Stimulated activated effector memory CD8-positive, alpha-beta T cell treated with anti-CD3 and anti-CD28 coated beads, Interleukin-12 subunit alpha, Interleukin-12 subunit beta, amount 100 ng/mL, for 72 hours (primary cell): ENCODE data around the gene MSH2.
"Not testable (repeated sequence)": the region's sequence is repeated elsewhere in the genome, so short reads cannot be mapped to it uniquely, and the experiment has no call there.

Source experiments
- ATAC-seq: fragments of 150-1000 bp; cut with Tn5 transposase; 2 replicates; pipeline ENCODE4 v1.10.0; 2021
- DNase-seq, 2 donors: peaks; one replicate each; pipeline ENCODE4 v3.0.0; 2021 to 2022; ENCODE audit warnings: low spot score in 2 of 2
- H3K27ac Mint-ChIP-seq: one replicate; pipeline ENCODE4 v1.8.0; 2022; ENCODE audit warnings: mild to moderate bottlenecking, mixed read lengths
- H3K36me3 Mint-ChIP-seq: one replicate; pipeline ENCODE4 v1.8.0; 2022; ENCODE audit warnings: mild to moderate bottlenecking, mixed read lengths
- H3K4me1 Mint-ChIP-seq: one replicate; pipeline ENCODE4 v1.8.0; 2022; ENCODE audit warnings: mixed read lengths
- H3K4me3 Mint-ChIP-seq: one replicate; pipeline ENCODE4 v1.8.0; 2022; ENCODE audit warnings: mild to moderate bottlenecking, mixed read lengths
- H3K9me3 Mint-ChIP-seq: one replicate; pipeline ENCODE4 v1.8.0; 2022; ENCODE audit warnings: mixed read lengths

MSH2 gene

DNA sequence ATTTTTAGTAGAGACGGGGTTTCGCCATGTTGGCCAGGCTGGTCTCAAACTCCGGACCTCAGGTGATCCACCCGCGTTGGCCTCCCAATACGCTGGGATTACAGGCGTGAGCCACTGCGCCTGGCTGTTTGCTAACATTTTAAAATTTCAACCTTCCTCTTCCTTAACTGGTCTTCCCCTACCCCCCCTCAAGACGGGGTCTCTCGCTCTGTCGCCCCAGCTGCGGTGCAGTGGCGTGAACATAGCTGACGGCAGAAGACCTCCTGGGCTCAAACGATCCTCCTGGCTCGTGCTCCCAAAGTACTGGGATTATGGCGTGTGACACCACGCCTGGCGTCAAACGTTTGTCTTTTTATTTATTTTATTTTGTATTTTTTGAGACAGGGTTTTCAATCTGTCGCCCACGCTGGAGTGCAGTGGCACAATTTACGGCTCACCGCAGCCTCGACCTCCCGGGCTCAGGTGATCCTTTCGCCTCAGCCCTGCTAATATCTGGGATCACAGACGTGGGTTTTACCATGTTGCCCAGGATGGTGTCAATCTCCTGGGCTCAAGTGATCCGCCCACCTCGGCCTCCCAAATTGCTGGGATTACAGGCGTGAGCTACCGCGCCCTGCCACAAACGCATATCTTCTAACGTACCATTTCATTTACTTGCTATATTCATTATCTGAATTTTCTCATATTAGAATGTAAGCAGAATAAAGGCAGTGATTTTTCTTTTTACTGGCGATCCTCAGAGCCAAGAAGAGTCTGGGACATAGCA is 984 bp upstream of the MSH2 start:
- peak overlapping the region; percentile 97 for H3K4me3 Mint-ChIP-seq
- ATAC-seq, result no peak
- peaks cover 29% of the 10 kb centered on the region for H3K36me3 Mint-ChIP-seq
- DNase-seq, result no peak
- peak overlapping the region; percentile 98 for H3K27ac Mint-ChIP-seq
- peaks cover 29% of the 10 kb centered on the region for H3K4me1 Mint-ChIP-seq
- H3K9me3 Mint-ChIP-seq, result no peaks in the 10 kb centered on the region

DNA sequence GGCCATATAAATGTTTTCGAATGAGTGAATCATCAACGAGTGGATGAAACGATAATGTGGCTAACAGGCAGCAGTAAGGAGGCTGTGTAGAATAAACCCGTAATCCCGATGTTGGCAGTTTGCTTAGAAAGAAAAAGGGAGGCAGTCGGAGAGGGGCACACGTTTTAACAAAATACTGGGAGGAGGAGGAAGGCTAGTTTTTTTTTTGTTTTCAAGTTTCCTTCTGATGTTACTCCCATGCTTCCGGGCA is 476 bp upstream of the MSH2 start:
- ATAC-seq (no peak), DNase-seq (no peak)
- Mint-ChIP-seq H3K4me1 (peaks cover 32% of the 10 kb centered on the region), H3K27ac (peak overlapping the region; percentile 98), H3K4me3 (peak overlapping the region; percentile 97), H3K36me3 (peaks cover 31% of the 10 kb centered on the region), H3K9me3 (no peaks in the 10 kb centered on the region)

DNA sequence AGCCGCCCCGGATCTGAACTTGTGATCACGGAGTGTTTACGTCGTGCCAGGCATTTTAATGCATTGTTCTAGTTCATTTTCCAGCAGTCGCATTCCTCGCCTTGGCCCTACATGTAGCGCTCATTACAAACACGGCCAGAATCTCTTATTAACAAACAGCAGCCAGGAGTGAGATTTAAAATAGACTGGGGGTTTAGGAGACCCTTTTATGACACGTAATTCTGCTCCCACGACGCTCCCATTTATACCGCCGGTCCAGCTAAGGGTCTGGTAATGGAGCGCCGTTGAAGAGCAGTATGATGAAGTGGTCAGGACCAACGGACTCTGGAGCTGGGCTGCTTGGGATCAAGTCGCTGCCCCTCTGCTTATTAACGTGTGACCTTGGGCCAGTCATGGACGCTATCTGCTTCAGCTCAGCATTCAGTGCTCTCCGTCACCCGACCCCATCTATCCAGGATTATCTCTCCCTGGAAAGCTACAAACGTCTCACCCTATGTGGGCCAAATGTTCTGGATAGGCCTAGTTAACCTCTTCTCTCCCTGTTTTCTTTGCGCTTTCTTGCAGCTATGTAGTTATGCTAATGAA is 745 bp downstream of the MSH2 start:
- Mint-ChIP-seq H3K4me3 (peak overlapping the region; percentile 97), H3K4me1 (peaks cover 39% of the 10 kb centered on the region), H3K27ac (peak overlapping the region; percentile 98), H3K36me3 (peaks cover 43% of the 10 kb centered on the region), H3K9me3 (no peaks in the 10 kb centered on the region)
- ATAC-seq (no peak), DNase-seq (no peak)

DNA sequence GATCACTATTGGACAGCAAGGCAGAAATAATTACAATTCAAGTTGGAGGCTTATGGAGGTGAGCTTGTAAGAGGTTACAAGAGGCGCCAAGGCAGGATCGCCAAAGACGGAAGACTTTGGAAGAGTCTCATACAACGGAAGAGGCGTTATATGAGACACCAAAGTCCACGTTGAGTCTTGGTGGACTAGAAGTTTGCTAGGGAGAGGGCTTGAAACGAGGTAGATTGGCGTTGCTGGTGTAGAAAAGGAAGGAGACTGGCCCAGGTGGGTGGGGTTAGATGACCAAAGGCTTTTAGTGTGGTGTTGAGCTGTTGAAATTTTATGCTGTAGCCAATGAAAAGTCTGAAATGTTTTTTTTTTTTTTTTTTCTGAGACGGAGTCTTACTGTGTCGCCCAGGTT is 1.4 kb downstream of the MSH2 start:
- ATAC-seq (no peak), DNase-seq (no peak)
- H3K4me3 Mint-ChIP-seq, result peak overlapping the region; percentile 97
- H3K27ac Mint-ChIP-seq, result peak overlapping the region; percentile 98
- H3K36me3 Mint-ChIP-seq, result peaks cover 49% of the 10 kb centered on the region
- H3K4me1 Mint-ChIP-seq, result peaks cover 39% of the 10 kb centered on the region
- no peaks in the 10 kb centered on the region for H3K9me3 Mint-ChIP-seq

DNA sequence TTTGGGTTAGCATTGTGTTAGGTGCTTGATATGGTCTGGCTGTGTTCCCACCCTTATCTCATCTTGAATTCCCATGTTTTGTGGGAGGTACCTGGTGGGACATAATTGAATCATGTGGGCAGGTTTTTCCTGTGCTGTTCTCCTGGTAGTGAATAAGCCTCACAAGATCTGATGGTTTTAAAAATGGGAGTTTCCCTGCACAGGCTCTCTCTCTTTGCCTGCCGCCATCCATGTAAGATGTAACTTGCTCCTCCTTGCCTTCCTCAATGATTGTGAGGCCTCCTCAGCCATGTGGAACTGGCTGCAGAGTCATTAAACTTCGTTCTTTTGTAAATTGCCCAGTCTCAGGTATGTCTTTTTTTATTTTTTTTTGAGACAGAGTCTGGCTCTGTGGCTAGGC is 2.8 kb downstream of the MSH2 start:
- DNase-seq (no peak), ATAC-seq (no peak)
- Mint-ChIP-seq H3K27ac (no peak overlapping the region), H3K4me3 (no peak overlapping the region), H3K36me3 (peaks cover 61% of the 10 kb centered on the region), H3K9me3 (no peaks in the 10 kb centered on the region), H3K4me1 (peaks cover 39% of the 10 kb centered on the region)

DNA sequence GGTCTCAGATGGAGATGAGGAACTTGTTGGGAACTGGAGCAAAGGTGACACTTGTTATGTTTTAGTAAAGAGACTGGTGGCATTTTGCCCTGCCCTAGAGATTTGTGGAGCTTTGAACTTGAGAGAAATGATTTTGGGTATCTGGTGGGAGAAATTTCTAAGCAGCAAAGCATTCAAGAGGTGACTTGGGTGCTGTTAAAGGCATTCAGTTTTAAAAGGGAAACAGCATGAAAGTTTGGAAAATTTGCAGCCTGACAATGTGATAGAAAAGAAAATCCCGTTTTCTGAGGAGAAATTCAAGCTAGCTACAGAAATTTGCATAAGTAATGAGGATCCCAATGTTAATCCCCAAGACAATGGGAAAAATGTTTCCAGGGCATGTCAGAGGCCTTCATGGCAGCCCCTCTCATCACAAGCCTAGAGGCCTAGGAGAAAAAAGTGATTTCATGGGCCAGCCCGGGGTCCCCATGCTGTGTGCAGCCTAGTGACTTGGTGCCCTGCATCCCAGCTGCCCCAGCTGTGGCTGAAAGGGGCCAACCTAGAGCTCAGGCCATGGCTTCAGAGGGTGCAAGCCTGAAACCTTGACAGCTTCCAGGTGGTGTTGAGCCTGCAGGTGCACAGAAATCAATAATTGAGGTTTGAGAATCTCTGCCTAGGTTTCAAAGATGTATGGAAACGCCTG is 3.8 kb downstream of the MSH2 start:
- H3K27ac Mint-ChIP-seq, H3K9me3 Mint-ChIP-seq, DNase-seq, H3K4me3 Mint-ChIP-seq, ATAC-seq: not testable (repeated sequence)
- H3K4me1 Mint-ChIP-seq, result peaks cover 39% of the 10 kb centered on the region
- peaks cover 72% of the 10 kb centered on the region for H3K36me3 Mint-ChIP-seq

DNA sequence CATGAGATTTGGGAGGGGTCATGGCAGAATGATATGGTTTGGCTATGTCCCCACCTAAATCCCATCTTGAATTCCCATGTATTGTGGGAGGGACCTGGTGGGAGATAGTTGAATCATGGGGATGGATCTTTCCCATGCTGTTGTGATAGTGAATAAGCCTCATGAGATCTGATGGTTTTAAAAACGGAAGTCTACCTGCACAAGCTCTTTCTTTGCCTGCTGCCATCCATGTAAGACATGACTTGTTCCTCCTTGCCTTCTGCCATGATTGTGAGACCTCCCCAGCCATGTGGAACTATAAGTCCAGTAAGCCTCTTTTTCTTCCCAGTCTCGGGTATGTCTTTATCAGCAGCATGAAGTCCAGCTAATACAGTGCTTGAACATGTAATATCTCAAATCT is 5.0 kb downstream of the MSH2 start:
- H3K27ac Mint-ChIP-seq, result not testable (repeated sequence)

DNA sequence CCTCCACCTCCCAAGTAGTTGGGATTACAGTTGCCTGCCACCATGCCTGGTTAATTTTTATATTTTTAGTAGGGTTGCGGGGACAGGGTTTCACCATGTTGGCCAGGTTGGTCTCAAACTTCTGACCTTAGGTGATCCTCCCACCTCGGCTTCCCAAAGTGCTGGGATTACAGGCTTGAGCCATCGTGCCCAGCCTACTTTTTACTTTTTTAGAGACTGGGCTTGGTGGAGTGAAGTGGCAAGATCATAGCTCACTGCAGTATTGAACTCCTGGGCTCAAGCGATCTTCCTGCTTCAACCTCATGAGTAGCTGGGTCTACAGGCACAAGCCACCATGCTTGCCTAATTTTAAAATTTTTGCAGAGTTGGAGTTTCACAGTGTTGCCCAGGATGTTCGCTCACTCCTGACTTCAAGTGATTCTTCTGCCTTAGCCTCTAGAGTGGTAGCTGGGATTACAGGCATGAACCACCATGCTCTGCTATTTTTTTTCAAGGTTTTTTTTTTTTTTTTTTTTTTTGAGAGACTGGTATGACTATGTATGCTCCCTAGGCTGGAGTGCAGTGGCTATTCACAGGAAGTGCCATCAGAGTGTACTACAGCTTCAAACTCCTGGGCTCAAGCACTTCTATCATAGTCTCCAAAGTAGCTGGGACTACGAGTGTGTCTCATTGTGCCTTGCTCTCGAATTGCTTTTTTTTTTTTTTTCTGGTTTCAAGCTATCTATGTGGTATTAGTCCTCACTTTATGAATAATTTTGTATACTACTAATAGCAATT is 11.9 kb downstream of the MSH2 start:
- no peak for DNase-seq
- no peaks in the 10 kb centered on the region for H3K9me3 Mint-ChIP-seq
- ATAC-seq, result no peak
- H3K4me3 Mint-ChIP-seq, result no peak overlapping the region
- peaks cover 100% of the 10 kb centered on the region for H3K36me3 Mint-ChIP-seq
- H3K27ac Mint-ChIP-seq, result no peak overlapping the region
- H3K4me1 Mint-ChIP-seq, result no peaks in the 10 kb centered on the region

More for the DNA sequence above, 5.0 kb downstream of the MSH2 start:
- Mint-ChIP-seq H3K36me3 (peaks cover 78% of the 10 kb centered on the region), H3K4me1 (peaks cover 31% of the 10 kb centered on the region)
- not testable (repeated sequence) for H3K9me3 Mint-ChIP-seq, H3K4me3 Mint-ChIP-seq, ATAC-seq, DNase-seq

DNA sequence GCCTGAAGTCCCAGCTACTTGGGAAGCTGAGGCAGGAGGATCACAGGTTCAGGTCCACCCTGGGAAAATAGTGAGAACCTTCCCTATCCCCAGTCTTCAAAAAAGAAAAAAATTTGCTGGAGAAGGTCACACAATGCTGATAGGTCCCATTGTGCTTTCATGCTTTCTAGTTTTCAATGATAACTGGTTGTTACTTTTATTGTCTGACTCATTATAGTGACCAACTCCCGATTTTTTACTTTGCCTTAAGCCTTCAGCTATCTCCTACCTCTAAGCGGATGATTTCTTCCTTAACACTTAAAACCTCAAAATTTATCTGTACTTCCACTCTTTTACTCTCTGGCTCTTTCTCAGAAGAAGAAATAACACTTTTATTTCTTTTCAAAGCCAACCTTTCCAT is 17.3 kb downstream of the MSH2 start:
- Mint-ChIP-seq H3K4me3 (no peak overlapping the region), H3K27ac (peak overlapping the region; percentile 7), H3K9me3 (no peaks in the 10 kb centered on the region), H3K36me3 (peaks cover 77% of the 10 kb centered on the region), H3K4me1 (no peaks in the 10 kb centered on the region)
- ATAC-seq (no peak), DNase-seq (no peak)

DNA sequence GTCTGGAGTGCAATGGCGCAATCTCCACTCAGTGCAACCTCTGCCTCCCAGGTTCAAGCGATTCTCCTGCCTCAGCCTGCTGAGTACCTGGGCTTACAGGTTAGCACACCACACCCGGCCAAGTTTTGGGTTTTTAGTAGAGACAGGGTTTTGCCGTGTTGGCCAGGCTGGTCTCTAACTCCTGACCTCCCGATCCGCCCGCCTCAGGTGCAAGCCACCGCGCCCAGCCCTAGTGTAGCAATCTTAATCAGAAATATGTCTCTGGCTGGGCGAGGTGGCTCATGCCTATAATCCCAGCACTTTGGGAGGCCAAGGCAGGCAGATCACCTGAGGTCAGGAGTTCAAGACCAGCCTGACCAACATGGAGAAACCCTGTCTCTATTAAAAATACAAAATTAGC is 17.7 kb downstream of the MSH2 start:
- H3K4me1 Mint-ChIP-seq, ATAC-seq, H3K9me3 Mint-ChIP-seq, H3K4me3 Mint-ChIP-seq, DNase-seq: not testable (repeated sequence)
- Mint-ChIP-seq H3K36me3 (peaks cover 77% of the 10 kb centered on the region), H3K27ac (peak overlapping the region; percentile 7)

DNA sequence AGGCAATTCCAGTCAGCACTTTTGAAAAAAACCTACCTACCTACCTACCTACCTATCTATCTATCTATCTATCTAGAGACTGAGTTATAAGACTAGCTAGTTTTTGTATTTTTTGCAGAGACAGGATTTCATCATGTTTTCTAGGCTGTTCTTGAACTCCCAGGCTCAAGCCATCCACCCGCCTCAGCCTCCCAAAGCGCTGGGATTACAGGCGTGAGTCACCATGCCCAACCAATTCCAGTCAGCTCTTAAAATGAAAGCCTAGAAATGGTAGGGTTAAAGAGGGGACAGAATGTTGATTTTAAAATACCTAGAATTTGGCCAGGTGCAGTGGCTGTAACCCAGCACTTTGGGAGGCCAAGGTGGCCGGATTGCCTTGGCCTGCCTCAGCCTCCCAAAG is 19.1 kb downstream of the MSH2 start:
- peaks cover 76% of the 10 kb centered on the region for H3K36me3 Mint-ChIP-seq
- DNase-seq, result no peak
- no peak overlapping the region for H3K4me3 Mint-ChIP-seq
- no peak overlapping the region for H3K27ac Mint-ChIP-seq
- H3K4me1 Mint-ChIP-seq, result no peaks in the 10 kb centered on the region
- no peak for ATAC-seq
- no peaks in the 10 kb centered on the region for H3K9me3 Mint-ChIP-seq

DNA sequence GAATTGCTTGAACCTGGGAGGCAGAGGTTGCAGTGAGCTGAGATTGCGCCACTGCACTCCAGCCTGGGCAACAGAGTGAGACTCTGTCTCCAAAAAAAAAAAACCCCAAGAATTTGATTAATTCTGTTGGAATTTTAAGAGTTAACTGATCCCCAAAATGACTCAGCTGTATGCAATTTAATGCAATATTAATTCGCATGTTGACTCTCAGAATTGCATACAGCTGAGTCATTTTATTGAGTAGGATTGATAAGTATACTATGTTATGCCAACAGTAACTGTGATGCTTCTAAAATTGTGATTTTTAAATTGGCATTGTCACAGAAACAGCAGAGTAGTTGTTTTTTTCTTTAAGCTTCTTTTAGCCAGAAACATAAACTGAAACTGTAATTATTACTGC is 19.6 kb downstream of the MSH2 start:
- DNase-seq (no peak), ATAC-seq (no peak)
- no peak overlapping the region for H3K27ac Mint-ChIP-seq
- no peak overlapping the region for H3K4me3 Mint-ChIP-seq
- H3K4me1 Mint-ChIP-seq, result no peaks in the 10 kb centered on the region
- H3K9me3 Mint-ChIP-seq, result no peaks in the 10 kb centered on the region
- H3K36me3 Mint-ChIP-seq, result peaks cover 74% of the 10 kb centered on the region

DNA sequence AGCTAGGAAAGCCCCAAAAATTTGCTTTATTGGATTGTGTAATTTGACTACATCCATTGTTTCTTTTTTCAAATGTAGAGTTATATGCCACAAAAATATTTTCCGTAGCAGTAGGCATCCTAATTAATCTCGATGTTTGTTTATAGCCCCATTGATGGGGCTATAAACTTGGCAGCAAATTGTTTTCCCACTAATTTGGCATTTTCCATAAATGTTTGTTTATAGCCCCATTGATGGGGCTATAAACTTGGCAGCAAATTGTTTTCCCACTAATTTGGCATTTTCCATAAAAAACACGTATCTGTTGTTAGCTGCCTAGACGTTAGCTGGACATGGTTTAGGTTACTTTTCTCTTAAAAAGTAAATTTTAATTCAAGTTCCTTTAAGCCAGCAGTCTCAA is 23.8 kb downstream of the MSH2 start:
- Mint-ChIP-seq H3K9me3 (no peaks in the 10 kb centered on the region), H3K4me3 (no peak overlapping the region), H3K4me1 (no peaks in the 10 kb centered on the region), H3K36me3 (peaks cover 81% of the 10 kb centered on the region), H3K27ac (no peak overlapping the region)
- DNase-seq (no peak), ATAC-seq (no peak)

DNA sequence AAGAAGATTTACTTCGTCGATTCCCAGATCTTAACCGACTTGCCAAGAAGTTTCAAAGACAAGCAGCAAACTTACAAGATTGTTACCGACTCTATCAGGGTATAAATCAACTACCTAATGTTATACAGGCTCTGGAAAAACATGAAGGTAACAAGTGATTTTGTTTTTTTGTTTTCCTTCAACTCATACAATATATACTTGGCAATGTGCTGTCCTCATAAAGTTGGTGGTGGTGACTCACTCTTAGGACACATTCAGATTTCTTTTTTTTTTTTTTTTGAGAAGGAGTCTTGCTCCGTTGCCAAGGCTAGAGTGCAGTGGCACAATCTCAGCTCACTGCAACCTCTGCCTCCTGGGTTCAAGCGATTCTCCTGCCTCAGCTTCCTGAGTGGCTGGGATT is 26.8 kb downstream of the MSH2 start:
- Mint-ChIP-seq H3K4me1 (no peaks in the 10 kb centered on the region), H3K36me3 (peaks cover 79% of the 10 kb centered on the region), H3K27ac (no peak overlapping the region), H3K4me3 (no peak overlapping the region), H3K9me3 (no peaks in the 10 kb centered on the region)
- ATAC-seq (no peak), DNase-seq (no peak)

DNA sequence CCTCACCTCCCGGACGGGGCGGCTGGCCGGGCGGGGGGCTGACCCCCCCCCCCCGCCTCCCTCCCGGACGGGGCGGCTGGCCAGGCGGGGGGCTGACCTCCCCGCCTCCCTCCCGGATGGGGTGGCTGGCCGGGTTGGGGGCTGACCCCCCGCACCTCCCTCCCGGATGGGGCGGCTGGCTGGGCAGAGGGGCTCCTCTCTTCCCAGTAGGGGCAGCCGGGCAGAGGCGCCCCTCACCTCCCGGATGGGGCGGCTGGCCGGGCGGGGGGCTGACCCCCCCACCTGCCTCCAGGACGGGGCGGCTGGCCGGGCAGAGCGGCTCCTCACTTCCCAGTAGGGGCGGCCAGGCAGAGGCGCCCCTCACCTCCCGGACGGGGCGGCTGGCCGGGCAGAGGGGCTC is 30.1 kb downstream of the MSH2 start:
- H3K27ac Mint-ChIP-seq, H3K4me3 Mint-ChIP-seq, ATAC-seq: not testable (repeated sequence)

More for the DNA sequence above, 30.1 kb downstream of the MSH2 start:
- DNase-seq, H3K9me3 Mint-ChIP-seq, H3K4me1 Mint-ChIP-seq: not testable (repeated sequence)
- H3K36me3 Mint-ChIP-seq, result peaks cover 68% of the 10 kb centered on the region
